ENCODE measurements around the gene UBA7.

Gene UBA7

GRCh38 chr3:49807431-49808114 lies 6.2 kb downstream of the UBA7 start:
- Histone ChIP-seq H3K4me1 (ENCODE audit: control insufficient read depth in 1 of 2, insufficient read depth in 1 of 2, low read depth in 1 of 2, low read length in 1 of 2) (peaks cover 47 to 54% of the 10 kb centered on the region in 2 experiments), H3K36me3 (peaks cover 61% of the 10 kb centered on the region), H3K27me3 (peaks cover 9% of the 10 kb centered on the region), H3K9me3 (no peaks in the 10 kb centered on the region), H3K27ac (no peak overlapping the region), H3K4me3 (ENCODE audit: low read depth in 1 of 2, low read length in 1 of 2) (no peak overlapping the region)
- TF ChIP-seq CTCF (IDR thresholded peaks at IDR 0.05), result no peak

GRCh38 chr3:49806850-49807249 lies 6.9 kb downstream of the UBA7 start:
- H3K4me1 ChIP-seq (ENCODE audit: control insufficient read depth in 1 of 2, insufficient read depth in 1 of 2, low read depth in 1 of 2, low read length in 1 of 2), result peaks cover 46 to 55% of the 10 kb centered on the region in 2 experiments
- TF ChIP-seq CTCF (IDR thresholded peaks at IDR 0.05), result no peak

GRCh38 chr3:49805897-49806701 lies 7.7 kb downstream of the UBA7 start:
- no peaks in the 10 kb centered on the region for H3K9me3 ChIP-seq
- H3K4me1 ChIP-seq (ENCODE audit: control insufficient read depth in 1 of 2, insufficient read depth in 1 of 2, low read depth in 1 of 2, low read length in 1 of 2), result peaks cover 48 to 55% of the 10 kb centered on the region in 2 experiments
- H3K27ac ChIP-seq, result peak overlapping the region; percentile 10
- H3K27me3 ChIP-seq, result peaks cover 23% of the 10 kb centered on the region
- H3K36me3 ChIP-seq, result peaks cover 46% of the 10 kb centered on the region
- H3K4me3 ChIP-seq (ENCODE audit: low read depth in 1 of 2, low read length in 1 of 2), result no peak overlapping the region
- TF ChIP-seq CTCF (IDR thresholded peaks at IDR 0.05), result no peak

More at GRCh38 chr3:49806850-49807249, 6.9 kb downstream of the UBA7 start:
- Histone ChIP-seq H3K27me3 (peaks cover 15% of the 10 kb centered on the region), H3K36me3 (peaks cover 54% of the 10 kb centered on the region), H3K9me3 (no peaks in the 10 kb centered on the region), H3K27ac (no peak overlapping the region), H3K4me3 (ENCODE audit: low read depth in 1 of 2, low read length in 1 of 2) (no peak overlapping the region)

GRCh38 chr3:49805367-49805782 lies 8.4 kb downstream of the UBA7 start:
- no peak overlapping the region for H3K27ac ChIP-seq
- no peaks in the 10 kb centered on the region for H3K9me3 ChIP-seq
- H3K27me3 ChIP-seq, result peaks cover 25% of the 10 kb centered on the region
- peaks cover 39% of the 10 kb centered on the region for H3K36me3 ChIP-seq
- no peak overlapping the region for H3K4me3 ChIP-seq (ENCODE audit: low read depth in 1 of 2, low read length in 1 of 2)
- peaks cover 48 to 55% of the 10 kb centered on the region in 2 experiments for H3K4me1 ChIP-seq (ENCODE audit: control insufficient read depth in 1 of 2, insufficient read depth in 1 of 2, low read depth in 1 of 2, low read length in 1 of 2)
- no peak for TF ChIP-seq CTCF (IDR thresholded peaks at IDR 0.05)

GRCh38 chr3:49804141-49805041 lies 9.4 kb downstream of the UBA7 start:
- Histone ChIP-seq H3K4me1 (ENCODE audit: control insufficient read depth in 1 of 2, insufficient read depth in 1 of 2, low read depth in 1 of 2, low read length in 1 of 2) (peaks cover 48 to 55% of the 10 kb centered on the region in 2 experiments), H3K27ac (no peak overlapping the region), H3K4me3 (ENCODE audit: low read depth in 1 of 2, low read length in 1 of 2) (peak overlapping the region; percentile 93 to 100)

More at GRCh38 chr3:49804141-49805041, 9.4 kb downstream of the UBA7 start:
- no peak for TF ChIP-seq CTCF (IDR thresholded peaks at IDR 0.05)
- Histone ChIP-seq H3K9me3 (no peaks in the 10 kb centered on the region), H3K36me3 (peaks cover 29% of the 10 kb centered on the region), H3K27me3 (peaks cover 25% of the 10 kb centered on the region)
